ENCODE measurements around the gene HAPLN1. TPM values are rescaled to one million over a fixed set of nuclear protein-coding genes. Genes with fewer than 3 reads are reported as not detected.
A peak's percentile ranks its signal among the peaks of the same experiment; 100 is the strongest.

Gene HAPLN1
- total RNA-seq, 1 donor from 2014 or later: not detected

DNA sequence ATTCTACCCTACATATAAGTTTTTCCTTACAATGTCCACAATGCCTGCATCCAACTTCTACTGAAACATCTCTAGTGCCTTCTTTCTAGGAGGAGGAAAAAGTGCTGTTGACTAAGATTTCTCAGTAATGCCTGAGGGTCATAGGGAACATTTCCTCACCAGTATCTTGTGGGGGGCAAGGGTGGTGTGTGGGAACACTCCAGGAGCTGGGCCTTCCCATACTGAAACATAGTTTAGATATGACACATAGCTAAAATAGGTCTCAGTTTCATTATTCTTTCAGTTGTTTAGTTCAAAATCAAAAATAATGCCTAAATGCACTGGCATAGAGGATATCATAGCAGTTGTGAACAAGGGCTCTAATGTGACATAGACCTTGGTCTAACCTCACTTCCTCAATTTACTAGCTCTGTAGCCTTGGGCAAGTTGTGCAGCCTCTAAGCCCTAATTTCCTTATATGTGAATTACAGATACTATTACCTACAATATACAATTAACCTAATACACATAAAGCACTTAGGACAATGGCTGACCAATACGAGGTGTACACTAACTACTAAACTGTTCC, 66.1 kb downstream of the HAPLN1 start:
- Histone ChIP-seq H3K27me3 (ENCODE audit: control insufficient read depth, insufficient read depth, low read length) (no peaks in the 10 kb centered on the region), H3K36me3 (ENCODE audit: control insufficient read depth, insufficient read depth, low read length) (no peaks in the 10 kb centered on the region), H3K4me3 (ENCODE audit: low read depth, low read length) (no peak overlapping the region)
- TF ChIP-seq CTCF (IDR thresholded peaks at IDR 0.05; ENCODE audit: insufficient read depth, low read length, severe bottlenecking): no peak
- no peak for DNase-seq (ENCODE audit: low read depth)
- FAIRE-seq: no peak

GRCh38 chr5:83653669-83654068, 67.0 kb downstream of the HAPLN1 start:
- no peaks in the 10 kb centered on the region for H3K27me3 ChIP-seq (ENCODE audit: control insufficient read depth, insufficient read depth, low read length)
- no peak for DNase-seq (ENCODE audit: low read depth)
- no peak for FAIRE-seq
- H3K4me3 ChIP-seq (ENCODE audit: low read depth, low read length): no peak overlapping the region
- H3K36me3 ChIP-seq (ENCODE audit: control insufficient read depth, insufficient read depth, low read length): no peaks in the 10 kb centered on the region
- no peak for TF ChIP-seq CTCF (IDR thresholded peaks at IDR 0.05; ENCODE audit: insufficient read depth, low read length, severe bottlenecking)

DNA sequence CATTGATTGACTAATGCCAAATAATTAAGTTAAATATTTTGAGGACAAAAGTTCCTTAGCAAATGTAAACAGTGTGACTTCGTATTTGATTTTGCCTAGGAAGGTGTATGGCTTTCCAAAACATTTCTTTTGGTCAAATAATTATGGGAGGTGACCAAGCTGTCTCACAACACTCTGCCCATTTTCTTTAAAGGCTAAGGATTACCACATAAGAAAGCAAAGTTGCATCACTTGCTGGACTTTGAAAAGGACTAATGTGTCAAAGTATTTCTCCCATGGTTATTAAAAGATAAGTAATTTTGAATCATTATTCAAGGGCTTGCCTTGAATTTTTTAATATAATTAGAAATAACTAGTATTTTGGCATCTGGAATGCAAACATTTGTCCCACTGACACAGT, 74.7 kb downstream of the HAPLN1 start:
- Histone ChIP-seq H3K4me3 (ENCODE audit: low read depth, low read length) (no peak overlapping the region), H3K27me3 (ENCODE audit: control insufficient read depth, insufficient read depth, low read length) (no peaks in the 10 kb centered on the region), H3K36me3 (ENCODE audit: control insufficient read depth, insufficient read depth, low read length) (no peaks in the 10 kb centered on the region)
- TF ChIP-seq CTCF (IDR thresholded peaks at IDR 0.05; ENCODE audit: insufficient read depth, low read length, severe bottlenecking): no peak
- FAIRE-seq (no peak), DNase-seq (ENCODE audit: low read depth) (peak; percentile 23)

GRCh38 chr5:83644301-83644700, 76.4 kb downstream of the HAPLN1 start:
- no peak for TF ChIP-seq CTCF (IDR thresholded peaks at IDR 0.05; ENCODE audit: insufficient read depth, low read length, severe bottlenecking)
- FAIRE-seq (no peak), DNase-seq (ENCODE audit: low read depth) (no peak)
- Histone ChIP-seq H3K4me3 (ENCODE audit: low read depth, low read length) (no peak overlapping the region), H3K27me3 (ENCODE audit: control insufficient read depth, insufficient read depth, low read length) (no peaks in the 10 kb centered on the region), H3K36me3 (ENCODE audit: control insufficient read depth, insufficient read depth, low read length) (no peaks in the 10 kb centered on the region)

GRCh38 chr5:83641946-83642345, 78.7 kb downstream of the HAPLN1 start:
- no peak for TF ChIP-seq CTCF (IDR thresholded peaks at IDR 0.05; ENCODE audit: insufficient read depth, low read length, severe bottlenecking)
- Histone ChIP-seq H3K27me3 (ENCODE audit: control insufficient read depth, insufficient read depth, low read length) (no peaks in the 10 kb centered on the region), H3K4me3 (ENCODE audit: low read depth, low read length) (no peak overlapping the region), H3K36me3 (ENCODE audit: control insufficient read depth, insufficient read depth, low read length) (no peaks in the 10 kb centered on the region)
- DNase-seq (ENCODE audit: low read depth) (no peak), FAIRE-seq (no peak)

DNA sequence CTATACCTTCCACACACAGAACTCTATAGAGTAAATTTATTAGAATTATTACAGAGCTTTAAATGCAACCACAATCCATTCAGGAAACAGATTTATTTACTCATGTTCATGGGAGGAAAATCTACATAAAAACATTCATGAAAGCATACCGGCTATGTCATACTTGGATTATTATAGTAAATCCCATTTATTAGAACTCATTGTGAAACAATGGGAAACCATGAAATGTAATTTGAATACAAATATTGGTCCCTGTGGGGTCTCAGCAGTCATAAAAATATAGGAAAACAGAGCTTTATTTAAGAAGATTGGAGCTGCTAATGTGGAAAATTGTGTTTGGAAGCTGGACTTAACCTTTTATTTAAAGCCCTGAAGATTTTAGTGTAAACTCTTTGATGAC, 80.7 kb downstream of the HAPLN1 start:
- no peak for TF ChIP-seq CTCF (IDR thresholded peaks at IDR 0.05; ENCODE audit: insufficient read depth, low read length, severe bottlenecking)
- H3K27me3 ChIP-seq (ENCODE audit: control insufficient read depth, insufficient read depth, low read length): no peaks in the 10 kb centered on the region
- DNase-seq (ENCODE audit: low read depth) (no peak), FAIRE-seq (no peak)
- H3K36me3 ChIP-seq (ENCODE audit: control insufficient read depth, insufficient read depth, low read length): no peaks in the 10 kb centered on the region
- no peak overlapping the region for H3K4me3 ChIP-seq (ENCODE audit: low read depth, low read length)
